Measurements from ENCODE around the gene APOD. TPM values are rescaled to one million over a fixed set of nuclear protein-coding genes. Genes with fewer than 3 reads are reported as not detected.
"Not testable (repeated sequence)": the region's sequence is repeated elsewhere in the genome, so short reads cannot be mapped to it uniquely, and the experiment has no call there.

APOD gene
- total and polyA plus RNA-seq, 2 of the 4 experiments (the other 2 are of a cell fraction), result 0.36 TPM; not detected in 1

DNA sequence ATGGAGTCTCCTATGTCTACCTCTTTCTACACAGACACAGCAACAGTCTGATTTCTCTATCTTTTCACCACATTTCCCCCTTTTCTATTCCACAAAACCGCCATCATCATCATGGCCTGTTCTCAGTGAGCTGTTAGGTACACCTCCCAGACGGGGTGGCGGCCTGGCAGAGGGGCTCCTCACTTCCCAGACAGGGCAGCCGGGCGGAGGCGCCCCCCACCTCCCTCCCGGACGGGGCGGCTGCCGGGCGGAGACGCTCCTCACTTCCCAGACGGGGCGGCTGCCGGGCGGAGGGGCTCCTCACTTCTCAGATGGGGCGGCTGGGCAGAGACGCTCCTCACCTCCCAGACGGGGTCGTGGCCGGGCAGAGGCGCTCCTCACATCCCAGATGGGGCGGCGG is 15.8 kb upstream of the APOD start:
- H2AFZ ChIP-seq (replicated peaks; ENCODE audit: low read length, poor library complexity); H3K4me1 ChIP-seq (ENCODE audit: control insufficient read depth, insufficient read depth, low read length); H3K4me3 ChIP-seq (ENCODE audit: insufficient read depth, low read depth, low read length); H3K36me3 ChIP-seq (ENCODE audit: control insufficient read depth, insufficient read depth, low read length); H3K9me3 ChIP-seq (ENCODE audit: control insufficient read depth, insufficient read depth, low read length); H2BK5ac ChIP-seq (ENCODE audit: low read depth, low read length, poor library complexity, severe bottlenecking); H3K4ac ChIP-seq (ENCODE audit: low read depth, low read length); H3K79me1 ChIP-seq (ENCODE audit: low read depth in 1 of 2, low read length in 2 of 2); POLR2A ChIA-PET (ENCODE audit: unreplicated experiment); H2BK120ac ChIP-seq (ENCODE audit: low read depth, low read length); H3K27ac ChIP-seq (ENCODE audit: insufficient read depth, low read length); H3K9ac ChIP-seq (ENCODE audit: low read depth, low read length); H3K56ac ChIP-seq (ENCODE audit: extremely low read depth, insufficient read depth, low read length); H3K14ac ChIP-seq (replicated peaks; ENCODE audit: low read depth, low read length); dilution Hi-C loops (cut with HindIII; ENCODE audit: low sequenced_read_pairs, unreplicated experiment); in situ Hi-C loops (cut with MboI; ENCODE audit: low sequenced_read_pairs); H3K4me2 ChIP-seq (ENCODE audit: low read depth, low read length); H2AK9ac ChIP-seq (replicated peaks; ENCODE audit: low read depth, low read length, poor library complexity); H3K9me1 ChIP-seq (ENCODE audit: insufficient read depth, low read length); H2BK20ac ChIP-seq (ENCODE audit: low read depth, low read length); ATAC-seq (ENCODE audit: low read depth); H4K20me1 ChIP-seq (ENCODE audit: insufficient read depth, low read length); CTCF ChIA-PET; H4K5ac ChIP-seq (ENCODE audit: low read depth, low read length); H2BK15ac ChIP-seq (ENCODE audit: low read depth, low read length); H3K18ac ChIP-seq (ENCODE audit: low read depth, low read length); H3K23ac ChIP-seq (ENCODE audit: low read depth, low read length); H4K91ac ChIP-seq (ENCODE audit: insufficient read depth, low read depth, low read length); intact Hi-C loops (cut with micrococcal nuclease); BruUV-seq (replicated peaks); H4K8ac ChIP-seq (ENCODE audit: low read depth in 2 of 2, low read length in 2 of 2); DNase-seq; H2AK5ac ChIP-seq (ENCODE audit: low read depth, low read length): not testable (repeated sequence)
- H3K27me3 ChIP-seq (ENCODE audit: control insufficient read depth, insufficient read depth, low read length), result peaks cover 20% of the 10 kb centered on the region
- 90% methylated on average over 3 of the region's 24 CpGs; no CpG with 5 or more reads in 1 of the 2 experiments for WGBS, 2 experiments (ENCODE audit: extremely low coverage in 2 of 2, insufficient read length in 1 of 2)

Data from IMR-90 (cell line).